ENCODE data around the gene DCTPP1. TPM values are rescaled to one million over a fixed set of nuclear protein-coding genes. Genes with fewer than 3 reads are reported as not detected.

DCTPP1 gene
- polyA plus RNA-seq, 1 of the 3 experiments (the other 2 are of a cell fraction), result 79.2 TPM

DNA sequence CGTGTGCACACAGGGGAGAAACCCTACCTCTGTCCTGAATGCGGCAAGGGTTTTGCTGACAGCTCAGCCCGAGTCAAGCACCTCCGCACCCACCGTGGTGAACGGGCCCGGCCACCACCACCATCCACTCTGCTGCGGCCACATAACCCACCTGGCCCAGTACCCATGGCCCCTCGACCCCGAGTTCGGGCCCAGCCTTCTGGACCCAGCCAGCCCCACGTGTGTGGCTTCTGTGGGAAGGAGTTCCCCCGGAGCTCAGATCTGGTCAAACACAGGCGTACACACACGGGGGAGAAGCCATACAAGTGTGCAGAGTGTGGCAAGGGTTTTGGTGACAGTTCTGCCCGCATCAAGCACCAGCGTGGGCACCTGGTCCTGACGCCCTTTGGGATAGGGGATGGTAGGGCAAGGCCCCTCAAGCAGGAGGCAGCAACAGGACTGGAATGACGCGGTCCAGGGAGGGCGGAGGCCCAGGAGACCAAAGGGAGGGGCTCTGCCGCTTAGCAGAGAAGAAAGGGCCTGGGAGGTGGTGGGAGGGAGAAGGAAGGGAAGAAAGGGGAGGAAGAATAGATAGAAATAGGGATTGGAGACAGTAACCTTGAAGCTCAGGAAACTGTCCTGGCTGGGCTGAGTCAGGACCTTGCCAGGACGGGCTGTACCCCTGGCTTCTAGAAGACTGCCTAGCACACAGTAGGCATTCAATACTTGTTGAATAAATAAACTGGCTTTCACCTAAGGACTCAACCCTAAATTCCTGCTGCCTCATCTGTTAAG lies 31.0 kb downstream of the DCTPP1 start:
- Histone ChIP-seq H4K20me1 (ENCODE audit: insufficient read depth) (no peaks in the 10 kb centered on the region), H3K36me3 (replicated peaks in 1 of 2; ENCODE audit: control insufficient read depth in 1 of 2, insufficient read depth in 2 of 2, low read length in 1 of 2) (peaks cover 5 to 18% of the 10 kb centered on the region in 2 experiments), H3K4me3 (ENCODE audit: low read depth in 2 of 2, low read length in 1 of 2) (no peak overlapping the region), H3K4me1 (ENCODE audit: control insufficient read depth in 1 of 2, insufficient read depth in 2 of 2, low read depth in 1 of 2, low read length in 1 of 2) (peaks cover 10 to 18% of the 10 kb centered on the region in 2 experiments; a peak in 2 of 4 replicates), H3K79me2 (ENCODE audit: insufficient read depth) (peaks cover 25% of the 10 kb centered on the region), H3K9me2 (no peaks in the 10 kb centered on the region), H3K27ac (ENCODE audit: low read depth in 2 of 2, low read length in 1 of 2) (peak overlapping the region; percentile 89 to 97), H2AFZ (ENCODE audit: low read depth) (no peak overlapping the region), H3K9ac (no peak overlapping the region), H3K4me2 (no peak overlapping the region), H3K27me3 (ENCODE audit: insufficient read depth) (no peaks in the 10 kb centered on the region), H3F3A (replicated peaks; ENCODE audit: insufficient read depth) (peaks cover 40% of the 10 kb centered on the region), H3K9me3 (no peaks in the 10 kb centered on the region)
- TF ChIP-seq, protein P1, sequence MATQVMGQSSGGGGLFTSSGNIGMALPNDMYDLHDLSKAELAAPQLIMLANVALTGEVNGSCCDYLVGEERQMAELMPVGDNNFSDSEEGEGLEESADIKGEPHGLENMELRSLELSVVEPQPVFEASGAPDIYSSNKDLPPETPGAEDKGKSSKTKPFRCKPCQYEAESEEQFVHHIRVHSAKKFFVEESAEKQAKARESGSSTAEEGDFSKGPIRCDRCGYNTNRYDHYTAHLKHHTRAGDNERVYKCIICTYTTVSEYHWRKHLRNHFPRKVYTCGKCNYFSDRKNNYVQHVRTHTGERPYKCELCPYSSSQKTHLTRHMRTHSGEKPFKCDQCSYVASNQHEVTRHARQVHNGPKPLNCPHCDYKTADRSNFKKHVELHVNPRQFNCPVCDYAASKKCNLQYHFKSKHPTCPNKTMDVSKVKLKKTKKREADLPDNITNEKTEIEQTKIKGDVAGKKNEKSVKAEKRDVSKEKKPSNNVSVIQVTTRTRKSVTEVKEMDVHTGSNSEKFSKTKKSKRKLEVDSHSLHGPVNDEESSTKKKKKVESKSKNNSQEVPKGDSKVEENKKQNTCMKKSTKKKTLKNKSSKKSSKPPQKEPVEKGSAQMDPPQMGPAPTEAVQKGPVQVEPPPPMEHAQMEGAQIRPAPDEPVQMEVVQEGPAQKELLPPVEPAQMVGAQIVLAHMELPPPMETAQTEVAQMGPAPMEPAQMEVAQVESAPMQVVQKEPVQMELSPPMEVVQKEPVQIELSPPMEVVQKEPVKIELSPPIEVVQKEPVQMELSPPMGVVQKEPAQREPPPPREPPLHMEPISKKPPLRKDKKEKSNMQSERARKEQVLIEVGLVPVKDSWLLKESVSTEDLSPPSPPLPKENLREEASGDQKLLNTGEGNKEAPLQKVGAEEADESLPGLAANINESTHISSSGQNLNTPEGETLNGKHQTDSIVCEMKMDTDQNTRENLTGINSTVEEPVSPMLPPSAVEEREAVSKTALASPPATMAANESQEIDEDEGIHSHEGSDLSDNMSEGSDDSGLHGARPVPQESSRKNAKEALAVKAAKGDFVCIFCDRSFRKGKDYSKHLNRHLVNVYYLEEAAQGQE (IDR thresholded peaks at IDR 0.05; ENCODE audit: low read depth, low read length), result no peak
- no peak for TF ChIP-seq NRF1 (IDR thresholded peaks at IDR 0.05; ENCODE audit: low read depth, low read length)
- no peak for TF ChIP-seq EZH2phosphoT487 (IDR thresholded peaks at IDR 0.05; ENCODE audit: borderline replicate concordance, low read depth)
- TF ChIP-seq, protein P2, sequence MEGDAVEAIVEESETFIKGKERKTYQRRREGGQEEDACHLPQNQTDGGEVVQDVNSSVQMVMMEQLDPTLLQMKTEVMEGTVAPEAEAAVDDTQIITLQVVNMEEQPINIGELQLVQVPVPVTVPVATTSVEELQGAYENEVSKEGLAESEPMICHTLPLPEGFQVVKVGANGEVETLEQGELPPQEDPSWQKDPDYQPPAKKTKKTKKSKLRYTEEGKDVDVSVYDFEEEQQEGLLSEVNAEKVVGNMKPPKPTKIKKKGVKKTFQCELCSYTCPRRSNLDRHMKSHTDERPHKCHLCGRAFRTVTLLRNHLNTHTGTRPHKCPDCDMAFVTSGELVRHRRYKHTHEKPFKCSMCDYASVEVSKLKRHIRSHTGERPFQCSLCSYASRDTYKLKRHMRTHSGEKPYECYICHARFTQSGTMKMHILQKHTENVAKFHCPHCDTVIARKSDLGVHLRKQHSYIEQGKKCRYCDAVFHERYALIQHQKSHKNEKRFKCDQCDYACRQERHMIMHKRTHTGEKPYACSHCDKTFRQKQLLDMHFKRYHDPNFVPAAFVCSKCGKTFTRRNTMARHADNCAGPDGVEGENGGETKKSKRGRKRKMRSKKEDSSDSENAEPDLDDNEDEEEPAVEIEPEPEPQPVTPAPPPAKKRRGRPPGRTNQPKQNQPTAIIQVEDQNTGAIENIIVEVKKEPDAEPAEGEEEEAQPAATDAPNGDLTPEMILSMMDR (IDR thresholded peaks at IDR 0.05), result no peak
- no peak for TF ChIP-seq PBX3 (IDR thresholded peaks at IDR 0.05)
- no peak for TF ChIP-seq FOXM1 (IDR thresholded peaks at IDR 0.05; ENCODE audit: low read depth)
- TF ChIP-seq NFIC (IDR thresholded peaks at IDR 0.05; ENCODE audit: borderline replicate concordance), result no peak
- TF ChIP-seq GABPA (IDR thresholded peaks at IDR 0.05; ENCODE audit: low read depth), result no peak
- DNase-seq, result no peak
- CTCF ChIA-PET, result interaction anchor here (0.7 to 3.7 kb wide), 2 partner anchors 11 to 20 kb away, joined by 3 to 38 read pairs; partner anchors contain the start of gene ZNF771
- POLR2A ChIA-PET, result interaction anchor here (0.8 to 1.6 kb wide), 4 partner anchors 9 to 28 kb away, joined by 4 to 8 read pairs (median 6); partner anchors contain the start of genes SEPTIN1, TBC1D10B and ZNF771
- 85% methylated on average over 15 of the region's 23 CpGs for WGBS (ENCODE audit: low lambda C conversion rate)
